Measurements from ENCODE around the gene NAA11.
A peak's percentile ranks its signal among the peaks of the same experiment; 100 is the strongest.

Gene NAA11

DNA sequence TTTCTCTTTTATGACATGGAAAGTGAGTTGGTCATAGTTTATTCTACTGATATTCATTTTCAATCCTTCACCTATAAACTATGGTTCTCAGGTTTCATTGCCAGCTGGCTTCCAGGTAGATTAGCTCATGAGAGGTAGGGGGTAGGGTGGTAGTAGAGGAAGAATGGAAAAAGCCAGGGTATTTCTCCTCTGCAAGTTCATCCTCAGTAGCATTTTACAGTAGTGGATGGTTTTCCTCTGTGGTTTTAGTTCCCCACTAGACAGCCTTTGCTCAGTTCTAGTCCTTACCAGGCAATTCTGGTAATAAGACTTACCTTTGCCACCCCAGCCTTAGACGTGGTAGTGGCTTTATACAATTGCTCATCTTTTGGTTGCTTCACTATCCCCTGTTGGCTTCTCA, 8.9 kb upstream of the NAA11 start:
- CTCF ChIA-PET, result no interaction called here
- Histone ChIP-seq H3K4me1 (ENCODE audit: control extremely low read depth in 1 of 4, control insufficient read depth in 4 of 4, insufficient read depth in 4 of 4, low read length in 3 of 4) (peaks cover 0 to 14% (median 8%) of the 10 kb centered on the region in 4 experiments), H3K27ac (ENCODE audit: insufficient read depth in 1 of 2, low read depth in 1 of 2, low read length in 2 of 2, poor library complexity in 1 of 2, severe bottlenecking in 2 of 2) (no peak overlapping the region), H3K9me3 (ENCODE audit: control extremely low read depth in 1 of 5, control insufficient read depth in 4 of 5, insufficient read depth in 2 of 5, low read depth in 1 of 5, low read length in 4 of 5) (no peaks in the 10 kb centered on the region), H3K36me3 (ENCODE audit: control insufficient read depth in 4 of 4, insufficient read depth in 4 of 4, low read length in 3 of 4) (no peaks in the 10 kb centered on the region), H3K4me3 (ENCODE audit: control insufficient read depth in 1 of 7, extremely low read depth in 1 of 7, insufficient read depth in 4 of 7, low read depth in 2 of 7, low read length in 6 of 7) (no peak overlapping the region), H3K27me3 (replicated peaks in 2 of 5; ENCODE audit: control insufficient read depth in 4 of 5, insufficient read depth in 5 of 5, low read length in 4 of 5) (peaks cover 0 to 2% (median 0%) of the 10 kb centered on the region in 5 experiments)
- WGBS (ENCODE audit: insufficient coverage), result 0% methylated on average over 1 of the region's 1 CpG
- DNase-seq, result peak in 2 of 3 donors; percentile 10 to 12
- POLR2A ChIA-PET, result no interaction called here

- no peaks in the 10 kb centered on the region for H3K9me3 ChIP-seq (ENCODE audit: control extremely low read depth in 1 of 5, control insufficient read depth in 4 of 5, insufficient read depth in 2 of 5, low read depth in 1 of 5, low read length in 4 of 5)
- DNase-seq, result no peak
- no CpG with 5 or more reads among the region's 4 CpGs for WGBS (ENCODE audit: insufficient coverage)
- no peak overlapping the region for H3K27ac ChIP-seq (ENCODE audit: insufficient read depth in 1 of 2, low read depth in 1 of 2, low read length in 2 of 2, poor library complexity in 1 of 2, severe bottlenecking in 2 of 2)
- ChIA-PET CTCF (no interaction called here), POLR2A (no interaction called here)
- no peaks in the 10 kb centered on the region for H3K36me3 ChIP-seq (ENCODE audit: control insufficient read depth in 4 of 4, insufficient read depth in 4 of 4, low read length in 3 of 4)
- peaks cover 0 to 2% (median 0%) of the 10 kb centered on the region in 5 experiments for H3K27me3 ChIP-seq (replicated peaks in 2 of 5; ENCODE audit: control insufficient read depth in 4 of 5, insufficient read depth in 5 of 5, low read length in 4 of 5)
- peaks cover 0 to 14% (median 8%) of the 10 kb centered on the region in 4 experiments for H3K4me1 ChIP-seq (ENCODE audit: control extremely low read depth in 1 of 4, control insufficient read depth in 4 of 4, insufficient read depth in 4 of 4, low read length in 3 of 4)
- no peak overlapping the region for H3K4me3 ChIP-seq (ENCODE audit: control insufficient read depth in 1 of 7, extremely low read depth in 1 of 7, insufficient read depth in 4 of 7, low read depth in 2 of 7, low read length in 6 of 7)
Observed at GRCh38 chr4:79334341-79334740, 8.5 kb upstream of the NAA11 start.

DNA sequence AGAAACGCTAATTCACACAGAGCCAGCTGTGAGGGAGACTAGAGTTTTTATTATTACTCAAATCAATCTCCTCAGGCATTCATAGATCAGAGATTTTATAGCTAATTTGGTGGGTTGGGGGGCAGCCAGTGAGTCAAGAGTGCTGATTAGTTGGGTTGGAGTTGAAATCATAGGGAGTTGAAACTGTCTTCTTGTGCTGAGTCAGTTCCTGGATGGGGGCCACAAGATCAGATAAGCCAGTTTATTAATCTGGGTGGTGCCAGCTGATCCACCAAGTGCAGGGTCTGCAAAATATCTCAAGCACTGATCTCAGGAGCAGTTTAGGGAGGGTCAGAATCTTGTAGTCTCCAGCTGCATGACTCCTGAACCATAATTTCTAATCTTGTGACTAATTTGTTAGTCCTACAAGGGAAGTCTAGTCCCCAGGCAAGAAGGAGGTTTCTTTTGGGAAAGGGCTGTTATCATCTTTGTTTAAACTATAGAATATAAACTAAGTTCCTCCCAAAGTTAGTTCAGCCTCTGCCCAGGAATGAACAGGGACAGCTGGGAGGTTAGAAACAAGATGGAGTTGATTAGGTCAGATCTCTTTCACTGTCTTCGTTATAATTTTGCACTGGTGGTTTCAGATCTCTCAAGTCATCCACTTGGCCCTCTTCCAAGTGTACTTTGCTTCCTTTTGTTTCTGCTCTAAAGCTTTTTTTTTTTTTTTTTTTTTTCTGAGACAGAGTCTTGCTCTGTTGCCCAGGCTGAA, 5.4 kb upstream of the NAA11 start:
- DNase-seq, result peak; percentile 75 to 91 (median 90)
- Histone ChIP-seq H3K27me3 (replicated peaks in 2 of 5; ENCODE audit: control insufficient read depth in 4 of 5, insufficient read depth in 5 of 5, low read length in 4 of 5) (peaks cover 0 to 2% (median 0%) of the 10 kb centered on the region in 5 experiments), H3K4me1 (ENCODE audit: control extremely low read depth in 1 of 4, control insufficient read depth in 4 of 4, insufficient read depth in 4 of 4, low read length in 3 of 4) (peaks cover 0 to 14% (median 8%) of the 10 kb centered on the region in 4 experiments), H3K9me3 (ENCODE audit: control extremely low read depth in 1 of 5, control insufficient read depth in 4 of 5, insufficient read depth in 2 of 5, low read depth in 1 of 5, low read length in 4 of 5) (no peaks in the 10 kb centered on the region), H3K36me3 (ENCODE audit: control insufficient read depth in 4 of 4, insufficient read depth in 4 of 4, low read length in 3 of 4) (no peaks in the 10 kb centered on the region), H3K4me3 (ENCODE audit: control insufficient read depth in 1 of 7, extremely low read depth in 1 of 7, insufficient read depth in 4 of 7, low read depth in 2 of 7, low read length in 6 of 7) (no peak overlapping the region), H3K27ac (ENCODE audit: insufficient read depth in 1 of 2, low read depth in 1 of 2, low read length in 2 of 2, poor library complexity in 1 of 2, severe bottlenecking in 2 of 2) (no peak overlapping the region)
- ChIA-PET CTCF (interaction anchor here (1.1 to 1.6 kb wide), 2 partner anchors 12 to 20 kb away, joined by 3 read pairs; no protein-coding TSS in a partner anchor), POLR2A (no interaction called here)
- WGBS (ENCODE audit: insufficient coverage), result 30% methylated on average over 2 of the region's 2 CpGs

DNA sequence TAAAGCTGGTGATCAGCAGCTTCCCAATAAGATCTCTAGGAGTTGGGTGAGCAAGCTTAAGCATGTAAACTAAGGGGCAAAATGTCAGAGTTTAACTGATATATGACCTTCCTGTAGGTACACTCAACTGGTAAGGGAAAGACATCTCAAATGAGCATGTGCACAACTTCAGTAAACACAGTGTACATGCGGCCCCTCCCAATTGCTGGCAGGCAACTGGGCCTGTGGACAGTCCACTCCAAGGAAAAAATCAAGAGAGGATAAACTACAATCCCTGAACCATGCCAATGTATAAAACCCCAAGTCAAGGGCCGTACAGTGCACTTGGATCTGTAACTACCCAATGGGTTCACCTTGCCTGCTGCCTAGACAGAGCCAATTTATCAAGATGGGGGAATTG, 4.9 kb upstream of the NAA11 start:
- peaks cover 0 to 2% (median 0%) of the 10 kb centered on the region in 5 experiments for H3K27me3 ChIP-seq (replicated peaks in 2 of 5; ENCODE audit: control insufficient read depth in 4 of 5, insufficient read depth in 5 of 5, low read length in 4 of 5)
- CTCF ChIA-PET, result interaction anchor here (0.7 to 1.6 kb wide), 3 partner anchors 11 to 64 kb away, joined by 3 read pairs; no protein-coding TSS in a partner anchor
- whole genome bisulfite sequencing (ENCODE audit: insufficient coverage), result 96% methylated on average over 2 of the region's 2 CpGs
- POLR2A ChIA-PET, result no interaction called here
- no peak overlapping the region for H3K27ac ChIP-seq (ENCODE audit: insufficient read depth in 1 of 2, low read depth in 1 of 2, low read length in 2 of 2, poor library complexity in 1 of 2, severe bottlenecking in 2 of 2)
- peaks cover 0 to 14% (median 8%) of the 10 kb centered on the region in 4 experiments for H3K4me1 ChIP-seq (ENCODE audit: control extremely low read depth in 1 of 4, control insufficient read depth in 4 of 4, insufficient read depth in 4 of 4, low read length in 3 of 4)
- H3K4me3 ChIP-seq (ENCODE audit: control insufficient read depth in 1 of 7, extremely low read depth in 1 of 7, insufficient read depth in 4 of 7, low read depth in 2 of 7, low read length in 6 of 7), result no peak overlapping the region
- H3K36me3 ChIP-seq (ENCODE audit: control insufficient read depth in 4 of 4, insufficient read depth in 4 of 4, low read length in 3 of 4), result no peaks in the 10 kb centered on the region
- H3K9me3 ChIP-seq (ENCODE audit: control extremely low read depth in 1 of 5, control insufficient read depth in 4 of 5, insufficient read depth in 2 of 5, low read depth in 1 of 5, low read length in 4 of 5), result no peaks in the 10 kb centered on the region
- DNase-seq, result peak in 1 of 3 donors; percentile 4

DNA sequence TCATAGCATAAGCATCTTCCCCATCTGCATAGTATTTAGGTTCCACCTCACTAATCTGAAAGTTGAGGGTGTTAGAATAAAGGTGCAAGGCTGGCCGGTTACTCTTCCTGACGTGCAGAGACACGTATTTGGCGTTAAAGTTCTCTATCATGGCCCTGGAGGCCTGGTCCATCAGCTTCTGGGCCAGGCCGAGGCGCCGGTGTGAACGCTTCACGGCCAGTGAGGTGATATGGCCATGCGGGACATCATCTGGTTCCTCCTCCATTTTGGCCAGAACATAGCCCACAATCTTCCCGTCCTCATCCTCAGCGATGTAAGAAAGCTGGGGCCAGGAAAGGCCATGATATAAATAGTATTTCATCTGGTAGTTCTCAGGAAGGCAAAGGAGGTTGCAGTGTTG, 425 bp downstream of the NAA11 start:
- WGBS (ENCODE audit: insufficient coverage), result 100% methylated on average over 9 of the region's 12 CpGs
- Histone ChIP-seq H3K4me3 (ENCODE audit: control insufficient read depth in 1 of 7, extremely low read depth in 1 of 7, insufficient read depth in 4 of 7, low read depth in 2 of 7, low read length in 6 of 7) (no peak overlapping the region), H3K9me3 (ENCODE audit: control extremely low read depth in 1 of 5, control insufficient read depth in 4 of 5, insufficient read depth in 2 of 5, low read depth in 1 of 5, low read length in 4 of 5) (no peaks in the 10 kb centered on the region), H3K27ac (ENCODE audit: insufficient read depth in 1 of 2, low read depth in 1 of 2, low read length in 2 of 2, poor library complexity in 1 of 2, severe bottlenecking in 2 of 2) (no peak overlapping the region), H3K27me3 (replicated peaks in 2 of 5; ENCODE audit: control insufficient read depth in 4 of 5, insufficient read depth in 5 of 5, low read length in 4 of 5) (no peaks in the 10 kb centered on the region), H3K36me3 (ENCODE audit: control insufficient read depth in 4 of 4, insufficient read depth in 4 of 4, low read length in 3 of 4) (no peaks in the 10 kb centered on the region), H3K4me1 (ENCODE audit: control extremely low read depth in 1 of 4, control insufficient read depth in 4 of 4, insufficient read depth in 4 of 4, low read length in 3 of 4) (no peaks in the 10 kb centered on the region)
- DNase-seq, result no peak
- ChIA-PET CTCF (no interaction called here), POLR2A (no interaction called here)

GRCh38 chr4:79319975-79320374, 5.9 kb downstream of the NAA11 start:
- 67% methylated on average over 2 of the region's 4 CpGs for WGBS (ENCODE audit: insufficient coverage)
- Histone ChIP-seq H3K4me1 (ENCODE audit: control extremely low read depth in 1 of 4, control insufficient read depth in 4 of 4, insufficient read depth in 4 of 4, low read length in 3 of 4) (no peaks in the 10 kb centered on the region), H3K9me3 (ENCODE audit: control extremely low read depth in 1 of 5, control insufficient read depth in 4 of 5, insufficient read depth in 2 of 5, low read depth in 1 of 5, low read length in 4 of 5) (no peaks in the 10 kb centered on the region), H3K27ac (ENCODE audit: insufficient read depth in 1 of 2, low read depth in 1 of 2, low read length in 2 of 2, poor library complexity in 1 of 2, severe bottlenecking in 2 of 2) (no peak overlapping the region), H3K36me3 (ENCODE audit: control insufficient read depth in 4 of 4, insufficient read depth in 4 of 4, low read length in 3 of 4) (no peaks in the 10 kb centered on the region), H3K4me3 (ENCODE audit: control insufficient read depth in 1 of 7, extremely low read depth in 1 of 7, insufficient read depth in 4 of 7, low read depth in 2 of 7, low read length in 6 of 7) (no peak overlapping the region), H3K27me3 (replicated peaks in 2 of 5; ENCODE audit: control insufficient read depth in 4 of 5, insufficient read depth in 5 of 5, low read length in 4 of 5) (no peaks in the 10 kb centered on the region)
- ChIA-PET CTCF (interaction anchor here (1.3 kb wide), 1 partner anchor 11 kb away, joined by 3 read pairs; no protein-coding TSS in a partner anchor), POLR2A (no interaction called here)
- DNase-seq, result no peak

- ChIA-PET POLR2A (interaction anchor here (0.7 kb wide), 1 partner anchor 11 kb away, joined by 3 read pairs; no protein-coding TSS in a partner anchor), CTCF (no interaction called here)
- Histone ChIP-seq H3K36me3 (ENCODE audit: control insufficient read depth in 4 of 4, insufficient read depth in 4 of 4, low read length in 3 of 4) (no peaks in the 10 kb centered on the region), H3K27ac (ENCODE audit: insufficient read depth in 1 of 2, low read depth in 1 of 2, low read length in 2 of 2, poor library complexity in 1 of 2, severe bottlenecking in 2 of 2) (no peak overlapping the region), H3K9me3 (ENCODE audit: control extremely low read depth in 1 of 5, control insufficient read depth in 4 of 5, insufficient read depth in 2 of 5, low read depth in 1 of 5, low read length in 4 of 5) (no peaks in the 10 kb centered on the region), H3K4me1 (ENCODE audit: control extremely low read depth in 1 of 4, control insufficient read depth in 4 of 4, insufficient read depth in 4 of 4, low read length in 3 of 4) (no peaks in the 10 kb centered on the region), H3K4me3 (ENCODE audit: control insufficient read depth in 1 of 7, extremely low read depth in 1 of 7, insufficient read depth in 4 of 7, low read depth in 2 of 7, low read length in 6 of 7) (no peak overlapping the region), H3K27me3 (replicated peaks in 2 of 5; ENCODE audit: control insufficient read depth in 4 of 5, insufficient read depth in 5 of 5, low read length in 4 of 5) (no peaks in the 10 kb centered on the region)
- no peak for DNase-seq
Observed at GRCh38 chr4:79317711-79318110, 8.2 kb downstream of the NAA11 start.
